Left ventricle myocardium inferior (tissue), 1 donor: ENCODE results near the gene ADORA1. TPM values are rescaled to one million over a fixed set of nuclear protein-coding genes. Genes with fewer than 3 reads are reported as not detected.

Experiments used
- DNase-seq: peaks from one replicate; pipeline ENCODE4 v3.0.0-alpha.2; 2020
- H3K27ac ChIP-seq: fragments of 200-600 bp; replicated peaks from 2 replicates; pipeline ENCODE4 v1.8.0; 2021
- H3K27me3 ChIP-seq: fragments of 200-600 bp; 2 replicates; pipeline ENCODE4 v1.8.0; 2021; ENCODE audit warnings: low read depth
- H3K36me3 ChIP-seq: fragments of 200-600 bp; 2 replicates; pipeline ENCODE4 v1.8.0; 2021
- H3K4me1 ChIP-seq: fragments of 200-600 bp; 2 replicates; pipeline ENCODE4 v1.8.0; 2021
- H3K4me3 ChIP-seq: fragments of 200-600 bp; 2 replicates; pipeline ENCODE4 v1.8.0; 2021; ENCODE audit warnings: mild to moderate bottlenecking, moderate library complexity
- H3K9me3 ChIP-seq: fragments of 200-600 bp; replicated peaks from 2 replicates; pipeline ENCODE4 v1.8.0; 2021
- CTCF ChIP-seq: fragments of 200-600 bp; IDR thresholded peaks from 2 replicates; pipeline ENCODE4 v1.8.0; 2021; ENCODE audit warnings: antibody characterized with exemption, mild to moderate bottlenecking, borderline replicate concordance
- intact Hi-C: fragments of 100-400 bp; cut with micrococcal nuclease; formaldehyde crosslinking; loops from one replicate; pipeline ENCODE4 v1.11.0; 2022
- total RNA-seq: library from RNA; stranded (reverse); fragmentation: NEBNext Ultra II Directional; extraction: Animal tissue kit (Norgen Biotek cat#: 25700); gene quantifications from one replicate; pipeline ENCODE4 v1.2.1, GENCODE V29; 2021
- donor health status: DM: no; HTN: yes; CAD: no; lungs with severe emphysema.

Gene ADORA1
- total RNA-seq, 1 donor from 2014 or later = 16.4 TPM

DNA sequence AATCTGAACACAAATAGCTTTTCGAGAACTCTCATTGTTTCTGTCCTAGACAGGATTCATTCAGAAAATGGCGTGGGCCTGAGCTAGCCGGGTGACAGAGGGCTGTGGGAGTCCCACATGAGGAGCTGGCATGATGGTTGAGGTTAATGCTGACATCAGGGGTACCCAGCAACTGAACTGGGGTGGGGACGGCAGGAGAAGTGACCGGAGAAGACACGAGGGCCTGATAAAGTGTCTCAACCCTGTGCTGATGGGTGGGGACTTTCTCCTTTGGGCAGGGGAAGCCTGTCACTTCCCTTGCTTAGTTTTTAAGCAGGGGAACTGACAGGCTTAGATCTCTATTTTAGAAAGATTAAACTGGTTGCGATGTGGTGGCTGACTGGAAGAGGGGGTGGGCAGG lies 87.3 kb downstream of the ADORA1 start:
- TF ChIP-seq CTCF = no peak
- intact Hi-C loops = loop anchor here (2.0 kb wide), 1 partner anchor 96 kb away; no protein-coding TSS in a partner anchor
- Histone ChIP-seq H3K27ac (no peak overlapping the region), H3K4me1 (peaks cover 5% of the 10 kb centered on the region), H3K9me3 (no peaks in the 10 kb centered on the region), H3K4me3 (no peak overlapping the region), H3K27me3 (peaks cover 35% of the 10 kb centered on the region), H3K36me3 (no peaks in the 10 kb centered on the region)
- no peak for DNase-seq

DNA sequence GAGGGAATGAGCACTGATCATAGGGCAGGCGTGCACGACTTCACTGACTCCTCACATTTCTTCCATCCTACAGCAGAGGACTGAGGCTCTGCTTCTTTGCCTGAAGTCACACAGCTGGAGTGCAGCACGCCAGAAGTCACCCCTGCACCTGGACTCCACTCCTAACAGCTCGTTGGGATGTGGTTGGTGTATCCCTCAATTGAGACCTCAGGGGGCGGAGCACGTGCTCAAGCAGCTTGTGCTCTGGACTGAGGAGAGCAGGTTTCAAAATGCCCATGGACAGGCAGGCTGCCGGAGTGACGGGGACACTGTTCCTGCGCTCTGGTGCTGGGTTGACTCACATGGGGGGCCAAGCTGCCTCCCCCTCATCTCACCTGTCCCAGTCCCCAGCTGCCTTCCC lies 88.0 kb downstream of the ADORA1 start:
- peaks cover 5% of the 10 kb centered on the region for H3K4me1 ChIP-seq
- TF ChIP-seq CTCF = no peak
- peaks cover 36% of the 10 kb centered on the region for H3K27me3 ChIP-seq
- intact Hi-C loops = loop anchor here (2.0 kb wide), 1 partner anchor 97 kb away; no protein-coding TSS in a partner anchor
- no peaks in the 10 kb centered on the region for H3K9me3 ChIP-seq
- no peaks in the 10 kb centered on the region for H3K36me3 ChIP-seq
- H3K27ac ChIP-seq = no peak overlapping the region
- DNase-seq = no peak
- no peak overlapping the region for H3K4me3 ChIP-seq

GRCh38 chr1:203216274-203217138 lies 89.0 kb downstream of the ADORA1 start:
- TF ChIP-seq CTCF = peak; percentile 87
- Histone ChIP-seq H3K27me3 (peaks cover 36% of the 10 kb centered on the region), H3K36me3 (no peaks in the 10 kb centered on the region), H3K4me1 (peaks cover 5% of the 10 kb centered on the region), H3K9me3 (no peaks in the 10 kb centered on the region), H3K4me3 (no peak overlapping the region), H3K27ac (no peak overlapping the region)
- no peak for DNase-seq
- intact Hi-C loops = loop anchor here (2.0 kb wide), 1 partner anchor 178 kb away; no protein-coding TSS in a partner anchor

Other genes with a start within 250 kb of the ADORA1 start
- 5.4 TPM for gene RABIF, start 238.6 kb upstream of the ADORA1 start, total RNA-seq
- 22.7 TPM for gene KLHL12, start 200.5 kb upstream of the ADORA1 start, total RNA-seq
- 87.0 TPM for gene ADIPOR1, start 169.4 kb upstream of the ADORA1 start, total RNA-seq
- 174 TPM for gene CYB5R1, start 160.5 kb upstream of the ADORA1 start, total RNA-seq
- gene TMEM183A, start 120.4 kb upstream of the ADORA1 start, total RNA-seq = 21.8 TPM
- 24.8 TPM for gene PPFIA4, start 101.2 kb upstream of the ADORA1 start, total RNA-seq
- not detected for gene MYOG, start 41.7 kb upstream of the ADORA1 start, total RNA-seq
- gene MYBPH, start 48.1 kb downstream of the ADORA1 start, total RNA-seq = not detected
- not detected for gene CHI3L1, start 59.0 kb downstream of the ADORA1 start, total RNA-seq
- gene CHIT1, start 101.9 kb downstream of the ADORA1 start, total RNA-seq = not detected
- gene BTG2, start 177.8 kb downstream of the ADORA1 start, total RNA-seq = 73.7 TPM
- gene FMOD, start 223.4 kb downstream of the ADORA1 start, total RNA-seq = 11.2 TPM